IMR-90 (cell line): ENCODE results near the gene DLX3. TPM values are rescaled to one million over a fixed set of nuclear protein-coding genes. Genes with fewer than 3 reads are reported as not detected.

Experiments used
- ATAC-seq: fragments of 200-7000 bp; cut with Tn5 transposase; 2 replicates; pipeline ENCODE4 v1.9.1; 2020; ENCODE audit warnings: low read depth, mild to moderate bottlenecking, moderate library complexity
- BruUV-seq: library from RNA; stranded (reverse); fragments of 400-500 nt; replicated peaks from 2 replicates; lab custom pipeline; 2021; lab: Mats Ljungman, UMichigan
- CTCF ChIA-PET: fragments of 300-600 bp; formaldehyde crosslinking; extraction: SDS; loops from one replicate; lab custom pipeline; 2021; ENCODE audit warnings: antibody characterized with exemption; lab: Yijun Ruan, JAX
- POLR2A ChIA-PET: fragments of 300-600 bp; sonication (Branson Sonifier 250); formaldehyde crosslinking; loops from one replicate; lab custom pipeline; 2022; ENCODE audit warnings: antibody characterized with exemption; ENCODE audit not compliant: unreplicated experiment; lab: Charles Lee
- DNase-seq: peaks from one replicate; pipeline ENCODE4 v3.0.0; 2013
- H2AFZ ChIP-seq: replicated peaks from 2 replicates; pipeline ENCODE3; 2013; ENCODE audit warnings: low read length, mild to moderate bottlenecking; ENCODE audit not compliant: poor library complexity
- H2AK5ac ChIP-seq: 2 replicates; pipeline ENCODE4 v1.6.1; 2013; ENCODE audit warnings: low read depth, low read length, inconsistent platforms
- H2AK9ac ChIP-seq: replicated peaks from 2 replicates; pipeline ENCODE3; 2013; ENCODE audit warnings: mild to moderate bottlenecking, low read depth, low read length, moderate library complexity; ENCODE audit not compliant: poor library complexity
- H2BK120ac ChIP-seq: 2 replicates; pipeline ENCODE4 v1.6.1; 2013; ENCODE audit warnings: low read depth, low read length, inconsistent platforms
- H2BK15ac ChIP-seq: 3 replicates; pipeline ENCODE4 v1.6.1; 2013; ENCODE audit warnings: low read depth, low read length, inconsistent platforms
- H2BK20ac ChIP-seq: 2 replicates; pipeline ENCODE4 v1.6.1; 2013; ENCODE audit warnings: low read depth, mild to moderate bottlenecking, inconsistent platforms, low read length, moderate library complexity
- H2BK5ac ChIP-seq: 2 replicates; pipeline ENCODE4 v1.6.1; 2013; ENCODE audit warnings: mild to moderate bottlenecking, low read depth, low read length, inconsistent platforms; ENCODE audit not compliant: poor library complexity, severe bottlenecking
- H3K14ac ChIP-seq: replicated peaks from 2 replicates; pipeline ENCODE4 v1.6.1; 2013; ENCODE audit warnings: low read depth, low read length, inconsistent platforms
- H3K18ac ChIP-seq: 2 replicates; pipeline ENCODE4 v1.6.1; 2013; ENCODE audit warnings: low read depth, low read length, control low read depth
- H3K23ac ChIP-seq: 2 replicates; pipeline ENCODE4 v1.6.1; 2013; ENCODE audit warnings: low read depth, low read length, inconsistent platforms
- H3K27ac ChIP-seq: 2 replicates; pipeline ENCODE4 v1.5.1; 2013; ENCODE audit warnings: mild to moderate bottlenecking, control low read depth, low read length; ENCODE audit not compliant: insufficient read depth
- H3K27me3 ChIP-seq: 2 replicates; pipeline ENCODE4 v1.6.1; 2013; ENCODE audit warnings: low read length; ENCODE audit not compliant: control insufficient read depth, insufficient read depth
- H3K36me3 ChIP-seq: 2 replicates; pipeline ENCODE4 v1.6.1; 2013; ENCODE audit warnings: low read length, mixed read lengths; ENCODE audit not compliant: control insufficient read depth, insufficient read depth
- H3K4ac ChIP-seq: 2 replicates; pipeline ENCODE4 v1.6.1; 2013; ENCODE audit warnings: low read depth, low read length, inconsistent platforms
- H3K4me1 ChIP-seq: 2 replicates; pipeline ENCODE4 v1.6.1; 2013; ENCODE audit warnings: low read length, mixed read lengths; ENCODE audit not compliant: control insufficient read depth, insufficient read depth
- H3K4me2 ChIP-seq: 2 replicates; pipeline ENCODE4 v1.6.1; 2013; ENCODE audit warnings: low read depth, mild to moderate bottlenecking, control low read depth, low read length, moderate library complexity
- H3K4me3 ChIP-seq: 2 replicates; pipeline ENCODE4 v1.5.1; 2013; ENCODE audit warnings: low read depth, mild to moderate bottlenecking, control low read depth, low read length, moderate library complexity; ENCODE audit not compliant: insufficient read depth
- H3K56ac ChIP-seq: 2 replicates; pipeline ENCODE4 v1.6.1; 2013; ENCODE audit warnings: low read length, inconsistent platforms; ENCODE audit not compliant: insufficient read depth; ENCODE audit errors: extremely low read depth
- H3K79me1 ChIP-seq, 2 experiments: 2 replicates each; pipeline ENCODE4 v1.6.1; 2013; ENCODE audit warnings: low read length in 2 of 2, inconsistent platforms in 1 of 2, low read depth in 1 of 2
- H3K9ac ChIP-seq: 2 replicates; pipeline ENCODE4 v1.6.1; 2013; ENCODE audit warnings: low read depth, low read length, control low read depth
- H3K9me1 ChIP-seq: 2 replicates; pipeline ENCODE4 v1.6.1; 2013; ENCODE audit warnings: low read length, inconsistent platforms; ENCODE audit not compliant: insufficient read depth
- H3K9me3 ChIP-seq: 2 replicates; pipeline ENCODE4 v1.6.1; 2013; ENCODE audit warnings: low read length; ENCODE audit not compliant: control insufficient read depth, insufficient read depth
- H4K20me1 ChIP-seq: 2 replicates; pipeline ENCODE4 v1.6.1; 2013; ENCODE audit warnings: low read length, inconsistent platforms; ENCODE audit not compliant: insufficient read depth
- H4K5ac ChIP-seq: 2 replicates; pipeline ENCODE4 v1.6.1; 2013; ENCODE audit warnings: mild to moderate bottlenecking, low read depth, low read length, control low read depth
- H4K8ac ChIP-seq, 2 experiments: 2 replicates each; pipeline ENCODE4 v1.6.1; 2013; ENCODE audit warnings: low read depth in 2 of 2, low read length in 2 of 2, control low read depth in 1 of 2, inconsistent platforms in 1 of 2
- H4K91ac ChIP-seq: 2 replicates; pipeline ENCODE4 v1.6.1; 2013; ENCODE audit warnings: low read depth, low read length, inconsistent platforms; ENCODE audit not compliant: insufficient read depth
- RCOR1 ChIP-seq: IDR thresholded peaks from 2 replicates; pipeline ENCODE4 v1.6.1; 2012; ENCODE audit warnings: mild to moderate bottlenecking, low read length, improper control_type of control experiment; ENCODE audit not compliant: insufficient replicate concordance
- WGBS, 2 experiments: methylation state at CpG; one replicate each; pipeline versions ENCODE4 v1.1.5 to v1.1.7; 2013; ENCODE audit warnings: missing lambda C conversion rate in 2 of 2; ENCODE audit not compliant: insufficient read length in 1 of 2; ENCODE audit errors: extremely low coverage in 2 of 2; 5-methylcytosine and 5-hydroxymethylcytosine counted together
- dilution Hi-C: fragments of 300-500 bp; cut with HindIII; formaldehyde crosslinking; loops from one replicate; pipeline ENCODE4 v1.14.3; 2018; ENCODE audit warnings: low sequenced_read_pairs; ENCODE audit not compliant: unreplicated experiment
- in situ Hi-C: fragments of 300-500 bp; cut with MboI; formaldehyde crosslinking; loops from 3 replicates; pipeline ENCODE4 v1.14.3; 2019; ENCODE audit warnings: low sequenced_read_pairs, inconsistent platforms, mixed read lengths
- intact Hi-C: fragments of 100-400 bp; cut with micrococcal nuclease; formaldehyde crosslinking; loops from 2 replicates; pipeline ENCODE4 v1.10.0; 2022
- polyA plus RNA-seq, 3 experiments: library from polyadenylated mRNA; depleted of rRNA; stranded (reverse); fragments of >200 nt; gene quantifications; 2 replicates each; pipeline ENCODE4 v1.2.3, GENCODE V29; 2012; ENCODE audit warnings: low replicate concordance in 1 of 3
- total RNA-seq: library from RNA; depleted of rRNA; stranded (reverse); fragments of >200 nt; gene quantifications from 2 replicates; pipeline ENCODE4 v1.2.3, GENCODE V29; 2012

The DLX3 gene
- total and polyA plus RNA-seq, 2 of the 4 experiments (the other 2 are of a cell fraction): not detected

- no TSS peak for BruUV-seq
- Histone ChIP-seq H3K56ac (no peak overlapping the region), H4K8ac (no peak overlapping the region), H3K14ac (no peak overlapping the region), H2BK20ac (no peak overlapping the region), H3K9me1 (0 out of 2 replicates have a peak, but pooled peaks cover 6% of the 10 kb centered on the region), H3K27ac (no peak overlapping the region), H2BK15ac (no peak overlapping the region), H2BK5ac (no peak overlapping the region), H3K4me2 (no peak overlapping the region), H3K23ac (no peak overlapping the region), H3K18ac (no peak overlapping the region), H3K9me3 (no peaks in the 10 kb centered on the region), H2AK5ac (no peak overlapping the region), H3K4me3 (no peak overlapping the region), H4K20me1 (peaks cover 4% of the 10 kb centered on the region), H3K79me1 (no peaks in the 10 kb centered on the region), H3K4me1 (no peaks in the 10 kb centered on the region), H2AFZ (no peak overlapping the region), H2BK120ac (no peak overlapping the region), H2AK9ac (no peak overlapping the region), H3K9ac (no peak overlapping the region), H3K27me3 (peaks cover 63% of the 10 kb centered on the region), H3K36me3 (no peaks in the 10 kb centered on the region), H4K5ac (no peak overlapping the region), H4K91ac (no peak overlapping the region), H3K4ac (no peak overlapping the region)
- no CpG with 5 or more reads among the region's 1 CpG for WGBS, 2 experiments
- no peak for TF ChIP-seq RCOR1
- CTCF ChIA-PET: no interaction called here
- dilution Hi-C loops: no loop called here
- POLR2A ChIA-PET: no interaction called here
- intact Hi-C loops: no loop called here
- DNase-seq: no peak
- in situ Hi-C loops: no loop called here
- ATAC-seq: no peak
Measured at GRCh38 chr17:49955157-49955556, 39.9 kb downstream of the DLX3 start.
